ENCODE data around the gene TMEM259.

Gene TMEM259

GRCh38 chr19:960601-960938 lies 60.4 kb downstream of the TMEM259 start:
- DNase-seq (ENCODE audit: low spot score): no peak

GRCh38 chr19:960020-960419 lies 60.9 kb downstream of the TMEM259 start:
- no peak for DNase-seq (ENCODE audit: low spot score)
